Central memory CD8-positive, alpha-beta T cell (primary cell): Measurements from ENCODE around the gene GPER1.
A peak's percentile ranks its signal among the peaks of the same experiment; 100 is the strongest.
"Not testable (repeated sequence)": the region's sequence is repeated elsewhere in the genome, so short reads cannot be mapped to it uniquely, and the experiment has no call there.

Experiments
- ATAC-seq: fragments of 150-1000 bp; cut with Tn5 transposase; replicated peaks from 2 replicates; pipeline ENCODE4 v1.10.0; 2022; ENCODE audit warnings: mild to moderate bottlenecking, moderate FRiP score, moderate number of reproducible peaks; ENCODE audit not compliant: poor library complexity, severe bottlenecking; ENCODE audit errors: extremely low read depth
- DNase-seq, 2 donors: peaks; one replicate each; pipeline ENCODE4 v3.0.0; 2021; ENCODE audit warnings: low spot score in 2 of 2
- H3K27ac Mint-ChIP-seq: one replicate; pipeline ENCODE4 v1.8.0; 2022; ENCODE audit warnings: low read depth, mild to moderate bottlenecking, moderate library complexity, mixed read lengths
- H3K27me3 Mint-ChIP-seq: one replicate; pipeline ENCODE4 v1.8.0; 2022; ENCODE audit warnings: mixed read lengths
- H3K36me3 Mint-ChIP-seq: one replicate; pipeline ENCODE4 v1.8.0; 2022; ENCODE audit warnings: mild to moderate bottlenecking, moderate library complexity, mixed read lengths; ENCODE audit not compliant: insufficient read depth
- H3K4me1 Mint-ChIP-seq: one replicate; pipeline ENCODE4 v1.8.0; 2022; ENCODE audit warnings: mixed read lengths
- H3K4me3 Mint-ChIP-seq: one replicate; pipeline ENCODE4 v1.8.0; 2022; ENCODE audit warnings: mild to moderate bottlenecking, moderate library complexity, mixed read lengths
- H3K9me3 Mint-ChIP-seq: one replicate; pipeline ENCODE4 v1.8.0; 2022; ENCODE audit warnings: mixed read lengths

Gene GPER1

DNA sequence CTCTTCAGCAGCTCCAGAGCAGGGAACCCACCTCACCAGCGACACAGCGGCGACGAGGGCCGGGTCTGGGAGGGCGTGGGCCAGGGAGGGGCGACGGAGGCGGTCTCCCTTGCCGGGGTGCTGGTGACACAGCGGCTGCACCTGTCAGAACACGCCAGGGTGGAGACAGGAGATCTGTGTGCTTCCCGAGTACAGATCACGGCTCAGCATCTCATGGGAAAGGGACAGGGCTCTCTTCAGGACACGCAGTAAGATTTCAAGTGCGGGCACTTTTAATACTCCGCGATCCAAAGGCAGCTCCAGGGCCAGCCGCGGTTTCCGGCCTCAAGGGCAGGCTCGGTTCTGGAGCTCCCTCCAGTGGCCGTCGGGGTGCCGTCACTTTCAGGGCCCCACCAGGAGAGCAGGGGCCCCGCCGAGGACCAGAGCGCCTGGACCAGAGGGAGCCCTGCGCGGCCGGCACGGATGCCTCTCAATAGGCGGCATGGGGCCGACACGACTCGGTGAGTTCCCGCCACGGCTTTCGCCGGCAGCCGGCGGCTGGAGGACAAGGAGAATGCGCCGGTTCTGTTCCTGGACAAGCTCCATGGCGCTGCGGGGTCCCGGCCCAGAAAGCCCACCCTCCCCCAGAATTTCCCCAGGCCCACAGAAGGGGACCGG, 22.2 kb upstream of the GPER1 start:
- Mint-ChIP-seq H3K4me1 (peaks cover 8% of the 10 kb centered on the region), H3K4me3 (peak overlapping the region; percentile 40), H3K27ac (no peak overlapping the region), H3K9me3 (no peaks in the 10 kb centered on the region), H3K27me3 (no peaks in the 10 kb centered on the region), H3K36me3 (peaks cover 4% of the 10 kb centered on the region)
- peak; percentile 90 for ATAC-seq
- peak; percentile 72 to 80 for DNase-seq

DNA sequence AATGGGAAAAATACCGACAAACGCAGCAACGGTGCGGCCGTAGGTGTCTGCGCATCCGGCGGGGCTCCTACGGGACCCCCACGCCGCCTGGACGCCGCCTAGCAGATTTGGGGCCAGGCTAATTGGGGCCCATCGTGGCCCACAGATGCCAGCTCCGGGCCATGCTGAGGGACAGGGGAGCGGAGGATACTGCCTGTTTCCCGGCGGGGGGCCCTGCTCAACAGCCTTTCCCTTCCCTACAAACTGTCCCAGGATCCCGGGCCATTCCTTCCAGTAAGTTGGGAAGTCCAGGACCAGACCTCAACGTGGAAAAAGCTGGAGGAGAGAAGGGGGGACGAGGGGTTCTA, 21.7 kb upstream of the GPER1 start:
- no peak for ATAC-seq
- no peak overlapping the region for H3K4me3 Mint-ChIP-seq
- no peak overlapping the region for H3K27ac Mint-ChIP-seq
- peaks cover 4% of the 10 kb centered on the region for H3K36me3 Mint-ChIP-seq
- H3K4me1 Mint-ChIP-seq = peaks cover 8% of the 10 kb centered on the region
- no peaks in the 10 kb centered on the region for H3K27me3 Mint-ChIP-seq
- H3K9me3 Mint-ChIP-seq = no peaks in the 10 kb centered on the region
- DNase-seq = no peak

DNA sequence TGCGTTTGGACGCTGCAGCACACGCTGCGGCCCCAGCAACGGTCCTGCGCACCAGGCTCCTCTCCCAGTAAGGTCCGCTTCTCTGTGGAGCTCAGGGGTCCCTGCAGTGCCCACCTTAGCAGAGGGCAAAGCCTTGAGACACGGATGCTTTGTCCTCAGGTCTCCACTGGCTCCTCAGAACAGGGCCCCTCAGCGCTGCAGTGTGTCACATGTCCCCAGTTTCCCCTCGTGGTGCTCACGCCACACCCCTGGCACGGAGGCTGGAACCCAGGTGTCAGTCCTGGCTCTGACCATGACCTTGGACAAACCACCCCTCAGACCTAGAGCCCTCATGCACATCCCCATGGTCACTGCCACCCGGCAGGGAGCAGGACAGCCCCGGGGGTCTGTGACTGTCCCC, 19.9 kb upstream of the GPER1 start:
- ATAC-seq (no peak), DNase-seq (no peak)
- H3K4me3 Mint-ChIP-seq = no peak overlapping the region
- peaks cover 8% of the 10 kb centered on the region for H3K4me1 Mint-ChIP-seq
- peaks cover 4% of the 10 kb centered on the region for H3K36me3 Mint-ChIP-seq
- no peaks in the 10 kb centered on the region for H3K9me3 Mint-ChIP-seq
- no peaks in the 10 kb centered on the region for H3K27me3 Mint-ChIP-seq
- H3K27ac Mint-ChIP-seq = no peak overlapping the region

DNA sequence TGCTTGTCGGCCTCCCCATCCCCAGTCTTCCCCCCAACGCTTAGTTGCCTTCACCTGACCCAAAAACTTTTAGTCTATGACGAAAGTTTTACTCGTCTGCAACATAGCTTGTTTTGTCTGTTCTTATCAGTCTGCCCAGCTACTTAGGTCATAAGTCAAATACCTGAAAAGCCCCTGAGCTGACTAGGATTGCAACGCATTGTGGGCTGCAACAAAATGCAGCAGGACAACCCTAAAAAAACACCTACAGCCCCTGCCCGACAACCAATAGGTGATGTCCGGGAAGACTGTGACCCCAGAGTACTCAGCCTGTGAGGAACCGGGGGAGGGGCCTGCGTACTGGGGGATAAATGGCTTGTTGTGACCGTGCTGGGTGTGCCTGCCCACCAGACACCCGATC, 19.3 kb upstream of the GPER1 start:
- Mint-ChIP-seq H3K27ac (no peak overlapping the region), H3K27me3 (no peaks in the 10 kb centered on the region), H3K9me3 (no peaks in the 10 kb centered on the region), H3K4me1 (peaks cover 8% of the 10 kb centered on the region), H3K4me3 (no peak overlapping the region), H3K36me3 (peaks cover 4% of the 10 kb centered on the region)
- ATAC-seq = no peak
- no peak for DNase-seq

DNA sequence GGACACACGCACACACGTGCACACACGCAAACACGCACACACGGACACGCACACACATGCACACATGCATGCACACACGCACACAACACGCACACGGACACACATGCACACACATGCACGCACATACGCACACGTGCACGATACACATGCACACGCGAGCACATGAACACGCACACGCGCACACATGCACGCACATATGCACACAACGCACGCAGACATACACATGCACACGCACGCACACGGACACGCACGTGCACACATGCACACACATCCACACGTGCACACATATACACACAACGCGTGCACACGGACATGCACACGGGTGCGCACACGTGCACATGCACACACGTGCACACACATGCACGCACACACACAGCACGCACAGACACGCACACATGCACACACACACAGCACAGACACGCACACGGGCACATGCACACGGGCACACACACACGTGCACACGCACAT, 17.3 kb upstream of the GPER1 start:
- Mint-ChIP-seq H3K36me3 (peaks cover 4% of the 10 kb centered on the region), H3K4me3 (no peak overlapping the region), H3K4me1 (peaks cover 4% of the 10 kb centered on the region), H3K9me3 (no peaks in the 10 kb centered on the region), H3K27me3 (no peaks in the 10 kb centered on the region), H3K27ac (no peak overlapping the region)
- DNase-seq (no peak), ATAC-seq (no peak)

DNA sequence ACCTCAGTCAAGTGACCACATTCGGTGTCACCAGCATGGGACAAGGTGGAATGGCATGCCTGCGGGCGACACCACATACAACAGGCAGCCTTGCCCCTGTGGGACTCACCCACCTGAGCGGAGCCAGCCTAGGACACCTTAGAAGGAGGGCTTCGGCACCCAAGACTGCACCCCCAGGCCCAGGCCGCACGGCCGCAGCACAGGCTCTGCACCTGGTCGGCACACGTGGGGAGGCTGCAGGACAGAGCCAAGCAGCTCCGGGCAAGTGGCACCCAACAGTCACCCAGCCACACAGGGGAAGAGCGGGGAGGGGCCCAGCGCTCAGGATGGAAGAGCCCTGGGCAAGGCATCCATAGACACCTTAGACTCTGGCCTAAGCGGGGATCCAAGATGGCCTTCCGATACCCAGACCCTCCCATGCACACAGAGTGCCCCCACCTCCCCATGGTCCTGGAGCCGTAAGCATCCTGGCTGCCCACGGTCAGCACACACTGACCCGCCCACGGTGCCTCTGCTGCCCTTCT, 16.1 kb upstream of the GPER1 start:
- no peaks in the 10 kb centered on the region for H3K9me3 Mint-ChIP-seq
- H3K27ac Mint-ChIP-seq = no peak overlapping the region
- no peaks in the 10 kb centered on the region for H3K27me3 Mint-ChIP-seq
- peaks cover under 1% of the 10 kb centered on the region for H3K36me3 Mint-ChIP-seq
- DNase-seq = no peak
- no peak for ATAC-seq
- no peaks in the 10 kb centered on the region for H3K4me1 Mint-ChIP-seq
- no peak overlapping the region for H3K4me3 Mint-ChIP-seq

DNA sequence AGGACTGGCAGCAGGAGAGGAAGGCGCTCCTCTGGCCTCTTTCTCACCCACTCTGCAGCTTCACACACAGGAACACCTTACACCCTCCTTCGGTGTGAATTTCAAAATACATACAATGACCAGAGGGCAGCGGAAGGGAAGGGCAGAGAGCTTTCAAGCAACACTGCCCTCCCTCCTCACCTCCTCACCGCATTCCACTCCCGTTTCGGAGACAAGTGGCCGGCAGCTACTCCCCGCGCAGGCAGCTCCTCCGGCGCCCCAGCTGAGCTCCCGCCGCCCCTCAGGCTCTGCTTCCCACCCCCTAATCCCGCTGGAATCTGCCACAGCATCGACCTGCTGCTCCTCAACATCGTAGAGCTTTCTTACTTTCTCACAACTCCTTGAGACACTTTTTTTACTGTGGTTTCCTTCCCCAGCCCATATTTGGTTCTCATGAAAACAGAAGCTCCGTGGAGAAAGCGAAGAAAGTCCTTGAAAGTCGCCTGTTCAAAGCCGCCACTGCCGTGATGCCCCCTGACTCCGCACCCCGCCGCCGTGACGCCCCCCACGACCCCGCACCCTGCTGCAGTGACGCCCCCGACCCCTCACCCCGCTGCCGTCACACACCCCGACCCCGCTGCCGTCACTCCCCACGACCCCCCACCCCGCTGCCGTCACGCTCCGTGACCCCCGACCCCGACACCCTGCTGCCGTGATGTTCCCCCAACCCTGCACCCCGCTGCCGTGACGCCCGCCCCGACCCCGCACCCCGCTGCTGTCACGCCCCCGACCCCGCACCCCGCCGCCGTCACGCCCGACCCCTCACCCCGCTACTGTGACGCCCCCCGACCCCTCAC, 14.6 kb upstream of the GPER1 start:
- no peaks in the 10 kb centered on the region for H3K9me3 Mint-ChIP-seq
- ATAC-seq = no peak
- no peaks in the 10 kb centered on the region for H3K36me3 Mint-ChIP-seq
- no peaks in the 10 kb centered on the region for H3K27me3 Mint-ChIP-seq
- no peak for DNase-seq
- H3K27ac Mint-ChIP-seq = no peak overlapping the region
- H3K4me1 Mint-ChIP-seq = no peaks in the 10 kb centered on the region
- no peak overlapping the region for H3K4me3 Mint-ChIP-seq

DNA sequence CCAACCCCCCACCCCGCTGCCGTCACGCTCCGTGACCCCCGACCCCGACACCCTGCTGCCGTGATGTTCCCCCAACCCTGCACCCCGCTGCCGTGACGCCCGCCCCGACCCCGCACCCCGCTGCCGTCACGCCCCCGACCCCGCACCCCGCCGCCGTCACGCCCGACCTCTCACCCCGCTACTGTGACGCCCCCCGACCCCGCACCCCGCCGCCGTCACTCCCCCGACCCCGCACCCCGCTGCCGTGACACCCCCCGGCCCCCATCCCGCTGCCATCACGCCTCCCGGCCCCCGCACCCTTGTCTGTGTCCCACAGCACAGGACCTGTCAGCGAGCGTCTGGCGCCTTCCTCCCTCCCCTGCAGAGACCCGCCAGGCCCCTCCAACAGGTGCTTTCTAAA, 13.9 kb upstream of the GPER1 start:
- ATAC-seq, H3K27ac Mint-ChIP-seq, H3K4me3 Mint-ChIP-seq, H3K9me3 Mint-ChIP-seq, H3K27me3 Mint-ChIP-seq, H3K36me3 Mint-ChIP-seq, H3K4me1 Mint-ChIP-seq, DNase-seq: not testable (repeated sequence)

DNA sequence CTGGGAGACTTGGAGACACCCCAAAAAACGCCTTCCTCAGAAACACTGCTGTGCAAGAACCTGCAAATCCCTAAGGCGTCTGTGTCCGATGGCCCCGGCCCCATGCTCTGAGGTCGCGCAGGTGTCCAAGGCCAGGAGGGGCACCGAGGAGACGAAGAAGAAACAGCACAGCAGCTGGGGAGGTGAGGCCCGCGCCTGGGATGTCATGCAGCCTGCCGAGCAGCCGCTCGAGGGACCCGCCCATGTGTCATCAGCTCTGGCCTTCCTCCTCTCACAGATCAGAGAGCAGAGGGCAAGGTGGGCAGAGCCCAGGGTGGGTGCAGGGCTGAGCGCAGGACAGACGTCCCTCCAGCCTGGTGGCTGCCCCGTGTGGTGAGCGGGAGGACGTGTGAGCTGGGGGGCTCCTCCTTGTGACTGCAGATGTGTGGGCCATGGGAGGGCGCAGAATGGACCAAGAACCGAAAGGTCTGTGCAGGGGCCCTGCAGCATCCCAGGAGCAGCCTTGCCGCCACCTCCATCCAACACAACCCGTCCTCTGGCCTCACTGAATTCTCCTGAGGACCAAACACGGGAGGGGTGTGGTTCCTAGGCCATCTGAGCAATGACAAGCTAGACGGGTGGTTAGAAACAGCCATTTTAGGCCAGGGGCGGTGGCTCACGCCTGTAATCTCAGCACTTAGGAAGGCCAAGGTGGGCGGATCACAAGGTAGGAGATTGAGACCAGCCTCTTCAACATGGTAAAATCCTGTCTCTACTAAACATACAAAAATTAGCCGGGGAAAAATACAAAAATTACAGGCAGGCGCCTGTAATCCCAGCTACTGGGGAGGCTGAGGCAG, 13.1 kb upstream of the GPER1 start:
- no peaks in the 10 kb centered on the region for H3K36me3 Mint-ChIP-seq
- H3K27me3 Mint-ChIP-seq = no peaks in the 10 kb centered on the region

DNA sequence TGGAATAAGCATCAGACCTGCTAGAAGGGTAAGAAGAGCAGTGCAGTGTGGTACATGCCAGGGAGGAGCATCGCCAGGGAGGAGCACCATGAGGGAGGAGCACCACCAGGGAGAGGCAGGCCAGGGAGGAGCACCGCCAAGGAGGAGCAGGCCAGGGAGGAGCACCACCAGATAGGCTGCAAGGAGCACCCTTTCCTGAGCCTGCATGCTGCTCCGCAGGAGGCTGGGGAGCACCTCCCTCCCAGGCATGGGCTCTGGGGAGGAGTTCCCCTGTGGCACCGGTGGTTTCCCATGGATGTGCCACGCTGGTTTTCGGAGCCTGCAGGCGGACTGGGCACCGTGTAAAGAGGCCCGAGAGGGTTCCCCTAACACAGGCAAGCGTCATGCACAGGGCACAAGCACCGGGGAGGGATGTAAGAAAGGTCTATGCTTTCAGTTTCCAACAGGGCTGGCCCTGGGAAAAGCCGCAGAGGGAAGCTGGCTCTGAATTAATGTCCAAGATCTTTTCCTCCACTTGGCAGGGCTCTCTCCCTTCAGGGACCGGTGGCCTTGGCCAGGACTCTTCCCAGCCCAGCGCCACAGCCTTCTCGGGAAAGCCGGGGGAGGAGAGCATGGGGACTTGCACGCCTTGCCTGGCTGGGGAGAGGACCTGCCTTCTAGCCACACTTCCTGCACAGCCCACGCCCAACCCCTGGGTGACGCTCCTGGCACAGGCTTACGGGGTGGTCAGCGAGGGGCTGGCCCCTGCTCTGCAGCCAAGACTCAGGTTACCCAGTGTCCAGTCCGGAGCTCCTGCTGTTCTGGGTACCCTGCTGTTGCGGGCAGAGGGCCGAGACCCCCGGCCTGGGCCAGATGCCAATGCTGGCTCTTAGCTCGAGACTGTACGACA, 11.5 kb upstream of the GPER1 start:
- H3K4me3 Mint-ChIP-seq = no peak overlapping the region
- no peak overlapping the region for H3K27ac Mint-ChIP-seq
- no peaks in the 10 kb centered on the region for H3K27me3 Mint-ChIP-seq
- no peaks in the 10 kb centered on the region for H3K9me3 Mint-ChIP-seq
- no peaks in the 10 kb centered on the region for H3K36me3 Mint-ChIP-seq
- ATAC-seq = no peak
- no peaks in the 10 kb centered on the region for H3K4me1 Mint-ChIP-seq
- no peak for DNase-seq

More for the DNA sequence above, 13.1 kb upstream of the GPER1 start:
- no peak overlapping the region for H3K27ac Mint-ChIP-seq
- ATAC-seq (no peak), DNase-seq (no peak)
- H3K4me3 Mint-ChIP-seq = no peak overlapping the region
- no peaks in the 10 kb centered on the region for H3K4me1 Mint-ChIP-seq
- no peaks in the 10 kb centered on the region for H3K9me3 Mint-ChIP-seq

DNA sequence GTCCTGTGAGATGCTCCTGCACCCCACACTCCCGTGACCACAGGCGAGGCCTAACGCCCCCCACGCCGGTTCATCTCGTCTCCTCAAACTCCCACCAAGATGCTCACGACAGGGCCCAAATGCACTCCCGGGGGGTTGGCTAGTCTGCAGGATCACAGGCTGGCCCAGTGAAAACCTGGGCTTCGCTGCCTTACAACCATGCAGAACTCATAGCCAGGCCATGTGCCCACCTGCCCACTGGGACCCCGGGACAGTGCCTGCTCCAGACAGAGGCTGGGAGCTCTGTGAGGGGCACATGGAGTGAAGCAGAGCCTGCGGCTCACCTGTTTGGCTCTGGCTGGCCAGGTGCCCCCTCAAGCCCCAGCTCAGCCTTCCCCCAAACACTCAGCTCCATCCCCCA, 9.4 kb upstream of the GPER1 start:
- no peaks in the 10 kb centered on the region for H3K4me1 Mint-ChIP-seq
- DNase-seq (no peak), ATAC-seq (no peak)
- no peak overlapping the region for H3K27ac Mint-ChIP-seq
- no peaks in the 10 kb centered on the region for H3K9me3 Mint-ChIP-seq
- no peaks in the 10 kb centered on the region for H3K36me3 Mint-ChIP-seq
- H3K4me3 Mint-ChIP-seq = no peak overlapping the region
- H3K27me3 Mint-ChIP-seq = no peaks in the 10 kb centered on the region

DNA sequence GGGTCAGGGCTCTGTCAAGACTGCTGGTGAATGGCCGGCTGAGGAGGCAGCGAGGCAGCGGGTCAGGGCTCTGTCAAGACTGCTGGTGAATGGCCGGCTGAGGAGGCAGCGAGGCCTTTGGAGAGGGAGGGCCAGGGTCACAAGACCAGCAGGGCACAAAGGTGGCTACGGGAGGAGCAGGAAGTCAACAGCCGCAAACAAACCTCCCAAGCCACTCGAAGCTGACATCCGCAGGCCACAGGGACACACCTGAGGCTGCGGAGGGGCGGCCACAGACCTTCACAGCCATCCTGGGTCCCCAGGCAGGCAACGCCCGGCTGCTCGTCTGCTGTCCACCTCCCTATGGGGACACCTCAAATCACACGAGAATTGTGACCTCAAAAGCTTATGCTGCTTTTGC, 8.9 kb upstream of the GPER1 start:
- Mint-ChIP-seq H3K36me3 (no peaks in the 10 kb centered on the region), H3K9me3 (no peaks in the 10 kb centered on the region), H3K27me3 (no peaks in the 10 kb centered on the region), H3K4me1 (no peaks in the 10 kb centered on the region), H3K4me3 (no peak overlapping the region), H3K27ac (no peak overlapping the region)
- DNase-seq = no peak
- ATAC-seq = no peak
